Liver (tissue), 9 donors: Measurements from ENCODE around the gene TCFL5. TPM values are rescaled to one million over a fixed set of nuclear protein-coding genes. Genes with fewer than 3 reads are reported as not detected.

Source experiments
- DNase-seq: peaks from one replicate; pipeline ENCODE4 v3.0.0-alpha.2; 2017; ENCODE audit warnings: low spot score
- H3K27ac ChIP-seq, 2 donors: one replicate each; pipeline ENCODE4 v1.7.0; 2013; ENCODE audit warnings: inconsistent platforms in 2 of 2, low read length in 2 of 2, control low read depth in 1 of 2, low read depth in 1 of 2, mild to moderate bottlenecking in 1 of 2
- H3K27me3 ChIP-seq, 4 donors: one replicate each; pipeline versions ENCODE4 v1.6.1 to v1.7.0; 2013; ENCODE audit warnings: low read length in 3 of 4, inconsistent platforms in 1 of 4, mild to moderate bottlenecking in 1 of 4, moderate library complexity in 1 of 4; ENCODE audit not compliant: control insufficient read depth in 4 of 4, insufficient read depth in 4 of 4
- H3K36me3 ChIP-seq, 4 donors: one replicate each; pipeline versions ENCODE4 v1.6.1 to v1.7.0; 2013; ENCODE audit warnings: low read length in 3 of 4, mild to moderate bottlenecking in 3 of 4, low read depth in 1 of 4, moderate library complexity in 1 of 4; ENCODE audit not compliant: control insufficient read depth in 4 of 4, insufficient read depth in 3 of 4
- H3K4me1 ChIP-seq, 4 donors: one replicate each; pipeline versions ENCODE4 v1.6.1 to v1.7.0; 2013; ENCODE audit warnings: low read length in 3 of 4, mild to moderate bottlenecking in 3 of 4, moderate library complexity in 1 of 4; ENCODE audit not compliant: control insufficient read depth in 4 of 4, insufficient read depth in 4 of 4
- H3K4me3 ChIP-seq, 3 donors: one replicate each; pipeline versions ENCODE4 v1.6.1 to v1.7.0; 2013; ENCODE audit warnings: low read length in 3 of 3, control low read depth in 1 of 3, low read depth in 1 of 3, mild to moderate bottlenecking in 1 of 3
- H3K9ac ChIP-seq, 2 donors: one replicate each; pipeline ENCODE4 v1.7.0; 2013; ENCODE audit warnings: low read length in 2 of 2, mild to moderate bottlenecking in 2 of 2, moderate library complexity in 2 of 2, control low read depth in 1 of 2, low read depth in 1 of 2
- H3K9me3 ChIP-seq, 4 donors: one replicate each; pipeline versions ENCODE4 v1.6.1 to v1.7.0; 2013; ENCODE audit warnings: low read length in 3 of 4; ENCODE audit not compliant: control insufficient read depth in 4 of 4
- CTCF ChIP-seq: fragments of 150-350 bp; IDR thresholded peaks from 2 replicates; pipeline ENCODE4 v1.5.1; 2017; ENCODE audit warnings: improper control_type of control experiment, low read depth, low read length; ENCODE audit not compliant: missing input control
- EGR1 ChIP-seq, 2 donors: IDR thresholded peaks; 2 replicates each; pipeline ENCODE4 v1.6.1; 2016 to 2018; ENCODE audit warnings: antibody characterized with exemption in 2 of 2, low read depth in 2 of 2
- FOXA1 ChIP-seq: IDR thresholded peaks from 2 replicates; pipeline ENCODE4 v1.6.1; 2016; ENCODE audit warnings: antibody characterized with exemption
- GABPA ChIP-seq, 2 donors: IDR thresholded peaks in 1 of 2; conservative IDR thresholded peaks in 1 of 2; 2 replicates each; pipeline ENCODE4 v1.6.1; 2016; ENCODE audit warnings: antibody characterized with exemption in 2 of 2, mild to moderate bottlenecking in 1 of 2, moderate library complexity in 1 of 2
- HNF4G ChIP-seq: IDR thresholded peaks from 2 replicates; pipeline ENCODE4 v1.6.1; 2016; ENCODE audit warnings: antibody characterized with exemption
- JUND ChIP-seq, 2 donors: IDR thresholded peaks; 2 replicates each; pipeline ENCODE4 v1.6.1; 2016; ENCODE audit warnings: antibody characterized with exemption in 2 of 2
- RAD21 ChIP-seq, 2 donors: IDR thresholded peaks; 2 replicates each; pipeline ENCODE4 v1.6.1; 2016; ENCODE audit warnings: antibody characterized with exemption in 2 of 2, mild to moderate bottlenecking in 2 of 2
- RXRA ChIP-seq, 2 donors: IDR thresholded peaks; 2 replicates each; pipeline ENCODE4 v1.6.1; 2017 to 2018; ENCODE audit warnings: antibody characterized with exemption in 2 of 2, mild to moderate bottlenecking in 1 of 2
- TAF1 ChIP-seq: conservative IDR thresholded peaks from 2 replicates; pipeline ENCODE4 v1.6.1; 2016; ENCODE audit warnings: antibody characterized with exemption, mild to moderate bottlenecking
- YY1 ChIP-seq: IDR thresholded peaks from 2 replicates; pipeline ENCODE4 v1.6.1; 2016; ENCODE audit warnings: antibody characterized with exemption, mild to moderate bottlenecking
- WGBS: extraction: QIAGEN DNeasy Blood & Tissue Kit; methylation state at CpG from one replicate; pipeline ENCODE4 v1.1.7; 2013; 5-methylcytosine and 5-hydroxymethylcytosine counted together
- polyA plus RNA-seq, 2 donors: library from polyadenylated mRNA; stranded (reverse) in 1 of 2; unstranded in 1 of 2; fragments of 200-250 nt in 1 of 2; fragments of >200 nt in 1 of 2; fragmentation: Nextera tagmentation in 1 of 2; extraction: Ambion mirVana in 1 of 2; gene quantifications; one replicate each; pipeline versions ENCODE4 v1.2.1 to v1.2.3, GENCODE V29; 2013 to 2015
- total RNA-seq, 2 donors: library from RNA; depleted of rRNA; stranded (reverse); fragments of >200 nt; gene quantifications; one replicate each; pipeline ENCODE4 v1.2.3, GENCODE V29; 2014
- TF ChIP-seq, protein P1 (sequence below): IDR thresholded peaks from 2 replicates; pipeline ENCODE4 v1.6.1; 2016; ENCODE audit warnings: antibody characterized with exemption
- donor health status: healthy.
- donor health status: healthy.
- donor health status: healthy.
- donor health status: healthy.
- donor health status: healthy.

The TCFL5 gene
- total and polyA plus RNA-seq, 4 donors: 0.79 to 3.8 (median 2.2) TPM

DNA sequence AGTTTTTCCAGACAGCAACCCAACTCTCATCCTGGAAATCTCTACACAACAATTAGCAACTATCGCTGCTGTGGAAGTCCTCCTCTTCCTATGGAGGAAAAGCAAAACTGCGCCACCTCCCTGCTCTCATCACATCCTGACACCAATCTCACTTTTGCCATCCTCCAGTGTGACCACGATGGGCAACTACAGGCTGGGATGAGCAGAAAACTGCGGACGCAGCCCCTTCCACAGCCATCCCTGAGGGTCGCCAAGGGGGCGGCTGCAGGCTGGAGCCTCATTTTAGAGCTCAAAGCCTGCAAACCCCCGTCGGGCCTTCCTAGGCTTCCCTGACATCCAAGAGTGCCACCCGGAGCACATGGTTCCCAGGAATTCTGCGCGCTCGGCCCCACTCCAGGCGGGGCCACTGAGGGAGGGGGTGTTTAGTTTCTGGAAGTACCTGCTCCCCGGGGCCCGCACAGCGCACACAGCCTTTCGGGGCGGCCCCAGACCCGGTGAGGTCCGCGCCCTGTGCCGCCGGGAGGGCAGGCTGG lies 1.2 kb downstream of the TCFL5 start:
- 43% methylated on average over 24 of the region's 24 CpGs for WGBS
- no peak overlapping the region for H3K9ac ChIP-seq

DNA sequence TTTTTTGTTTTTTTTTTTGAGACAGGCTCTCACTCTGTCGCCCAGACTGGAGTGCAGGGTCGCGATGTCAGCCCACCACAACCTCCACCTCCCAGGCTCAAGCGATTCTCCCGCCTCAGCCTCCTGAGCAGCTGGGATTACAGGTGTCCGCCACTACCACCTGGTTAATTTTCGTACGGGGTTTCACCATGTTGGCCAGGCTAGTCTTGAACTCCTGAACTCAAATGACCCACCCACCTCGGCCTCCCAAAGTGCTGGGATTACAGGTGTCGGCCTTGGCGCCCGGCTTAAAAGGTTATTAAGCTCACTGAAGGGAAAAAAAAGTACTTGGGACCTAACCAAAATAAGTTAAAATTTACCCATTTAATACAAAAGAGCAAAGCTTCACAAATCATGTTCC lies 1.9 kb downstream of the TCFL5 start:
- peak in 1 of 2 donors; percentile 9 for TF ChIP-seq RXRA (IDR thresholded peaks at IDR 0.05)
- TF ChIP-seq, protein P1, sequence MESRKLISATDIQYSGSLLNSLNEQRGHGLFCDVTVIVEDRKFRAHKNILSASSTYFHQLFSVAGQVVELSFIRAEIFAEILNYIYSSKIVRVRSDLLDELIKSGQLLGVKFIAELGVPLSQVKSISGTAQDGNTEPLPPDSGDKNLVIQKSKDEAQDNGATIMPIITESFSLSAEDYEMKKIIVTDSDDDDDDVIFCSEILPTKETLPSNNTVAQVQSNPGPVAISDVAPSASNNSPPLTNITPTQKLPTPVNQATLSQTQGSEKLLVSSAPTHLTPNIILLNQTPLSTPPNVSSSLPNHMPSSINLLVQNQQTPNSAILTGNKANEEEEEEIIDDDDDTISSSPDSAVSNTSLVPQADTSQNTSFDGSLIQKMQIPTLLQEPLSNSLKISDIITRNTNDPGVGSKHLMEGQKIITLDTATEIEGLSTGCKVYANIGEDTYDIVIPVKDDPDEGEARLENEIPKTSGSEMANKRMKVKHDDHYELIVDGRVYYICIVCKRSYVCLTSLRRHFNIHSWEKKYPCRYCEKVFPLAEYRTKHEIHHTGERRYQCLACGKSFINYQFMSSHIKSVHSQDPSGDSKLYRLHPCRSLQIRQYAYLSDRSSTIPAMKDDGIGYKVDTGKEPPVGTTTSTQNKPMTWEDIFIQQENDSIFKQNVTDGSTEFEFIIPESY: no peak
- no peak overlapping the region for H3K9ac ChIP-seq
- no peaks in the 10 kb centered on the region for H3K27me3 ChIP-seq
- H3K9me3 ChIP-seq: no peaks in the 10 kb centered on the region
- H3K36me3 ChIP-seq: peaks cover 0 to 7% (median 5%) of the 10 kb centered on the region in 4 donors
- 69% methylated on average over 12 of the region's 12 CpGs for WGBS
- no peak overlapping the region for H3K27ac ChIP-seq
- H3K4me3 ChIP-seq: no peak overlapping the region
- peaks cover 7 to 14% (median 12%) of the 10 kb centered on the region in 4 donors for H3K4me1 ChIP-seq
- no peak for DNase-seq

More for the DNA sequence above, 1.2 kb downstream of the TCFL5 start:
- Histone ChIP-seq H3K27ac (no peak overlapping the region), H3K36me3 (peaks cover 0 to 7% (median 4%) of the 10 kb centered on the region in 4 donors), H3K27me3 (no peaks in the 10 kb centered on the region), H3K4me1 (peaks cover 7 to 14% (median 12%) of the 10 kb centered on the region in 4 donors), H3K4me3 (peak overlapping the region in 1 of 3 donors; percentile 90), H3K9me3 (no peaks in the 10 kb centered on the region)
- no peak for DNase-seq
- no peak for TF ChIP-seq TAF1
- no peak for TF ChIP-seq YY1
- TF ChIP-seq JUND (IDR thresholded peaks at IDR 0.05): no peak
- TF ChIP-seq, protein P1: no peak
- no peak for TF ChIP-seq RAD21 (IDR thresholded peaks at IDR 0.05)
- TF ChIP-seq EGR1 (IDR thresholded peaks at IDR 0.05; ENCODE audit: low read depth in 2 of 2): no peak
- no peak for TF ChIP-seq FOXA1
- no peak for TF ChIP-seq CTCF
- no peak for TF ChIP-seq RXRA (IDR thresholded peaks at IDR 0.05)
- no peak for TF ChIP-seq GABPA (IDR thresholded peaks at IDR 0.05 in 1 of 2, conservative IDR thresholded peaks at IDR 0.05 in 1 of 2)
- TF ChIP-seq HNF4G: no peak
